Kidney glomerular epithelial cell (primary cell): ENCODE data around the gene TIPIN.

Source experiments
- DNase-seq: peaks from one replicate; lab custom pipeline; 2025; lab: John Stamatoyannopoulos, UW

The TIPIN gene

DNA sequence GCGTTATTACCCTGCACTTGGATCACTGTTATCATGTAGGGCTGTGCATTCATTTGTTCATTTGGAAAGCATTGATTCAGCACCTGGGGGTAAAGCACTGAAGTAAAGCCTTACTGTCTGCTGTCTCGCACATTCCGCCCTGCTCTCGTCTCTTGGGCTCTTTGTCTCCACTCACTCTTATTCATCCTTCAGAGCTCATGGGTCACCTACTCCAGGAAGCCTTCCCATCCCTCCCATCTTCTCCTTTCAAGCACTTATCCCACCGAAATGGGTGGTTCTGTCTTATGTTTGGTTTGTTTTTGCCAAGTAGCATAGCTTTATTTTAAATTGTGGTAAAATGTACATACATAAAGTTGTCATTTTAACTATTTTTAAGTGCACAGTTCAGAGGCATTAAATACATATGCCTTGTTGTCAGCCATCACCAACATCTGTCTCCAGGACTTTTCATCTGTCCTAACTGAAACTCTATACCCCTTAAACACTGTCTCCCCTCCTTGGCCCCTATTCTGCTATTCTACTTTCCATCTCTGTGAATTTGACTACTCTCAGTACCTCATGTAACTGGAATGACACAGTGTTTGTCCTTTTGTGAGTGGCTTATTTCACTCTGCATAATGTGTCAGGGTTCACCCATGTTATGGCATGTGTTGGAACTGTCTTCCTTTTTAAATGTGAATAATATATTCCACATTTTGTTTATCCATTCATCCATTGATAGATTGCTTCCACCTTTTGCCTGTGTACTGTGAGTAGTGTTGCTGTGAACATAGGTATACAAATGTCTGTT, 53.8 kb downstream of the TIPIN start:
- DNase-seq, result no peak

DNA sequence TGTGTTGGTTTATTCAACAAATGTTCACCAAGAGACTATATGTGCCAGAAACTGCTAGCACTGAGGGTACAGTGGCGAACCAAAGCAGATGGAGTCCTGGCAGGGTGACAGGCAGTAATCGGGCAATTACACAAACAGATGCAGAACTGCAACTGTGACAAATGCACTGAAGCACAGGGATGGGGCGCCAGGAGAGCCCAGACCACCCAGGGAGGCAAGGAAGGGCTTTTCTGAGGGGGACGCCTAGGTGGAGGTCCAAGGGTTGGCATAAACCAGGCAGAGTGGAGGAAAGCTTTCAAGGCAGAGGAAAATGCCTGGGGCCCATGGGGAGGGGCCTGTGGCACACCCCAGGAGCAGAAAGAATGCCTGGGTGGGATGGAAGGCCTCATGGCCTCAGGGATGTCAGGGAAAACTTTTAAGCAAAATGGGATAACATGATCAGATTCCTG, 57.7 kb downstream of the TIPIN start:
- DNase-seq, result no peak

DNA sequence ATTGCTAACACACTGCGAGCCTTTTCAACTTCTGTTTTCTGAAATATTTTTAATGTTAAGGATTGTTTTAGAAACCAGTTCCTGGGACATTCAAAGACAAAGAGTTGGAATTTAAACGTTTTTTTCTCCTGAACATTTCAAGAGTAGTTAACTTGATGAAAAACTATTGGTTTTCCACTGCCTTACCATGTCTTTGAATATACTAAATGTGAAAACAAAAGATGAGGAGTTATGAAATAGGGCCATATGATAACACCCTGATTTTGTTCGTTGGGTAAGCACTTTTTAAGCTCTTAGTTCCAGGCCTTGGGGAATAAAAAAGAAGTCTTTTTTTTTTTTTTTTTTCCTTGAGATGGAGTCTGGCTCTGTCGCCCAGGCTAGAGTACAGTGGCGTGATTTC, 60.3 kb downstream of the TIPIN start:
- DNase-seq, result no peak

DNA sequence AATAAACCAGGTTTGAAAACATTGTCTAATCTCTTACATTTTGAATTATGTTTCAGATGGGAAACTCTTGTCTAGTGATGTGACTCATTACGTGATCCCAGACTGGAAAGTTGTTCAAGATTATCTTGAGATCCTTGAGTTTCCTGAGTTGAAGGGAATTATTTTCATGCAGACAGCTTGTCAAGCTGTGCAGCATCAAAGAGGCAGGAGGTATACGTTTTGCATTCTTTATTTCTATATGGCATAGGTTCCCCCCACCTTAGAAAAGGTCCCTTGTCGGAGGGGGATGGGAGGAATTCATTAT, 61.6 kb downstream of the TIPIN start:
- no peak for DNase-seq

DNA sequence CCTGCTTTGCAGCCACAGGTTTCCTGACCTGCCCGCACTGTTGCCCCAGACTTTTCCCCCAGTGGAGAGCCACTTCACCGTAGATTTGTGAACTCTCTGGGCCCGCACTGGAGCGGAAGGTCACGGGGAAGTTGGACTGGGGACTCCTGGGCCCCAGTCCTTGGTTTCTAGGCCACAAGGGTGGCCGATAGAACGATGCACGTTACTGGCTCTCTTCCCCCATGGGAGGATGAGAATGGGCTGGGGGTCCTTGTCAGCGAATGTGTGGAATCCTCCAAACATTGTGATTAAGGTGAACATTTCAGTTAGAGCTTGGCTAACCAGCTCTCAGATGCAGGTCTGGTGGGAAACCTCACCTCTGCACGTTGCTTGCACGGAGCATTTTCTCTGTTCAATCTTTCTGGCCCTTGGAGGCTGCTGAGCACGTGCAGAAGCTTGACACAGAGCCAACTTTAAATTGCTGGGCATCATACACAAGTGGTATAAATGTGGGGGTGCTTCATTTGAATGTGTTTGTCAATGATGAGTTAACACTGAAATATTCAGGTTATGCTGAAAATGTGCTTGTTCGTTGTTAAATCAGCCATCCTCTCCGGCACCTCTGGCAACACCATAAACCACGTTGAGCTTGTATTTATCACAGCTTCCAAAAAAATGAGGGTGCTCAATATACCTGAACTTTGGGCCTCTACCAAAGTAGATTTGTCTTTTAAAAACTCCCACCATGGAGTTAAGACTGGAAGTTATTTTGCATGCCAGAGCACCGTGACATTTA, 62.1 kb downstream of the TIPIN start:
- DNase-seq, result peak; percentile 76

DNA sequence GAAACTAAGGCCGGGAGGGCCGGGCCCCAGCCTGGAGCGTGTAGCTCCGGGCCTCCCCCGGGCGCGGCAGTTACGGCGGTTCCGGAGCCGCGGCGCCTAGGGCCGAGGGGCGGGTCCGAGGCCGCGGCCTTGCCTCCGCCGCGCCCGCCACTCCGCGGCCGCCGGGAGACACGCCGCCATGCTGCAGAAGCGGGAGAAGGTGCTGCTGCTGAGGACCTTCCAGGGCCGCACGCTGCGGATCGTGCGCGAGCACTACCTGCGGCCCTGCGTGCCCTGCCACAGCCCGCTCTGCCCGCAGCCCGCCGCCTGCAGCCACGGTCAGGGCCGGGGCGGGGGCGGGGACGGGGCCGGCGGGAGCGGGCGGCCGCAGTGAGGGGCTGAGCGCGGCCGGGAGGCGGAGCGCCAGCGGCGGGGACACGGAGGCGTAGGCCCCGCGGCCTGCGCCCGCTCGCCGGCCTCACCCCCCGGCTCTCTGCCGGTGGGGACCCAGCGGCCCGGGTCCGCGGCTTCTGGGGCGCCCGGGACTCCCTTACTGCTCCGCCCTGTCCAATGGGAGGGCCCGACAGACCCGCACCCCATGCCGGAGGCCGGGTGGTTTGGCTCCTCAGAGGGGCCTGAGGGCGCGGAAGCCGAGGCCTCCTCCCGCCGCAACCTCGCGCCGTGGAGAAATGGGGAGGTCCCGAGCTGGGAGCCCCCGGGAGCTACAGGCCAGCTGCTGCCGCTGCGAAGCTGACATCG, 62.9 kb downstream of the TIPIN start, which contains the start of gene DIS3L:
Gene DIS3L (plus strand): TSS at position 150 of the 738 bp plus-strand sequence. CDS start 29 bp downstream, at position 179.
- peak; percentile 46 for DNase-seq

DNA sequence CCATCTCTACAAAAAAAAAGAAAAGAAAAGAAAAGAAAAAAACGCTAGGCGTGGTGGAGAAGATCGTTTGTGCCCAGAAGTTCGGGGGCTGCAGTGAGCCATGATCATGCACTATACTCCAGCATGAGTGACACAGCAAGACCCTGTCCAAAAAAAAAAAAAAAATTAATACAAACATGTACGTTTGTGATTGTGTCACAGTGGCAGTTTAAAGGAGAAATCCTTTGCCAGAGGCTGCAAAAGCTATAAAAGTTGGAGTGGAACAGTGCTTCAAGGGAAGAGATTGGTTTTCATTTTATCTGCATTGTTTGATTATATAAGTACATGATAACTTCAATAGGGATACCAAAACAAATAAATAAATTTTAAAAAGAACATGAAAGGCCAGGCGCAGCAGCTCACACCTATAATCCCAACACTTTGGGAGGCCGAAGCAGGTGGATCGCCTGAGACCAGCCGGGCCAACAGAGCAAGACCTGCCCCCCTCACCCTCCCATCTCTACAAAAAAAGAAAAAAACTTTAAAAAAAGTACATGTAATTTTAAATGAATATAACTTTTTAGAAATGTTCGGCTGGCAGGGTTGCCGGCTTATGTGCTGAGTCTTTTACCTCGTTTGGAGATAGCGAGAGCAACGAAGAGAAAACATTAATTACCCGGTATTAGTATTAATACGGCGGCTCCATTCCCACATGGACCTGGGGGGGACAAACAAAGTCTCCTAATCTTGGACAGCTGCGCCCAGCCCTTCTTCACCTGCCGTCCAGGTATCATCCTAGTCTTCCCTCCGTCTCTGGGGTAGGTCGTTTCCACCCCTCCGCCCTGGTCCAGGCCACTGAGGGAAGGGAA, 63.7 kb downstream of the TIPIN start:
- DNase-seq, result peak; percentile 46

DNA sequence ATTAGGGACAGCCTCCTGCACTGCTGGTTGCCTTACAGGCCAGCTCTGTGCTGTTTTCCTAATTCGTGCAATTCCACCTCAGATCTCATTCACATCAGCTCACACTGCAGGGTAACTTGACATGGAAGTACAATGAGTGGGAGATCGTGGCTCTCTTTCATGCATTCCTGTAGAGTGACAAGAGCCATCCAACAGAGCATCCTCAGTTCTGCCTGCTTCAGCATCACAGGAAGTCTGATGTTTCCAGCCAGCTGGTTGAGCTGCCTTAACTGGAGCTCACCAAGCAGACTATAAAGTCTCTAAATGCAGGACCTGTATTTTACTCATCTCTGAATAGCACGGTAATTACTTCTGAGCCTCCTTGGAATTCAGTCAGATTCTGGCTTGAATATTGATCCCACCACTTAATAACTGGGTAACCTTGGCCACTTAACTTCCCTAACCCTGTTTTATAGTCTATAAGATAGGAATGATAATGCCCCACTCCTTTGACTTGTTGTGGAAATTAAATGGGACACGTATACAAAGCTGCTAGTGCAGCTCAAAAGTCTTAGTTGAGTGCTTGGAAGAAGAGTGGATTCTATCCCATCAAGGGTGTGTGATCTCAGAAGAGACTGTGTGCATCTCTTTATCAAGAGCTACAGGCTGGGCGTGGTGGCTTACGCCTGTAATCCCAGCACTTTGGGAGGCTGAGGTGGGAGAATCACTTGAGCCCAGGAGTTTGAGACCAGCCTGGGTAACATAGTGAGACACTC, 64.5 kb downstream of the TIPIN start:
- no peak for DNase-seq

DNA sequence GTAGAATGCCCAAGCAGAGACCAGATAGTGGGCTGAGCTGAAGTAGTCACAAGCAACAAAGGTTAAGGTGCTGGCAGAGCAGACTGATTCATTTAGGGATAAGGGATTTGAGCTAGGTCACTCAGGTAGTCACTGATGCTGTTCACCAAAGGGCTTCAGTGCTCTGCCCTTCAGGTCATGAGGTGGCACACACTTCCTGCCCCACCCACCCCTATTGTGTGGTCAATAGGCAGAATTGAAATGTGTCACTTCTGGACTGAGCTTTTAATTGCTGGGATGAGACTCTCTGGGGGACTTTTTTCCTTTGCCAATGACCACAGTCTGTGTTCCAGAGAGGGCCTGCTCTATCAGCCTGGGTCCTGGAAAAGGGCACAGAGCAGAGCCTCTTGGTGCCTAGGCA, 66.0 kb downstream of the TIPIN start:
- DNase-seq, result no peak

DNA sequence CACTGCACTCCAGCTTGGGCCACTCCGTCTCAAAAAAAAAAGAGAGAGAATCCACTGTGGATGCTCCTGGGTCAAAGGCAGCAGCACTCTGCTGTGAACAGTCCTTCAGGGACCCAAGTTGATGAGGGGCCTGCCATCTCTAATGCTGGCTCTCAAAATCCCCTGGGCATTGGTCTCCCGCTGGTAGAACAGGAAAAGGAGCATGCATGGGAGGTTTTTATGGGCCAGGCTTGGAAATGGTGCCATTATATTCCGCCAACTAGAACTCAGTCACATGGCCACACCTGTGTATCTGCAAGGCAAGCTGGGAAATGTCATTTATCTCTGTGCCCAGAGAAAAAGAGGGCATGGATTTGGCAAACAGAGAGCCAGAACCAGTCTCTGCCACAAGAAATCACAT, 66.5 kb downstream of the TIPIN start:
- DNase-seq, result no peak

DNA sequence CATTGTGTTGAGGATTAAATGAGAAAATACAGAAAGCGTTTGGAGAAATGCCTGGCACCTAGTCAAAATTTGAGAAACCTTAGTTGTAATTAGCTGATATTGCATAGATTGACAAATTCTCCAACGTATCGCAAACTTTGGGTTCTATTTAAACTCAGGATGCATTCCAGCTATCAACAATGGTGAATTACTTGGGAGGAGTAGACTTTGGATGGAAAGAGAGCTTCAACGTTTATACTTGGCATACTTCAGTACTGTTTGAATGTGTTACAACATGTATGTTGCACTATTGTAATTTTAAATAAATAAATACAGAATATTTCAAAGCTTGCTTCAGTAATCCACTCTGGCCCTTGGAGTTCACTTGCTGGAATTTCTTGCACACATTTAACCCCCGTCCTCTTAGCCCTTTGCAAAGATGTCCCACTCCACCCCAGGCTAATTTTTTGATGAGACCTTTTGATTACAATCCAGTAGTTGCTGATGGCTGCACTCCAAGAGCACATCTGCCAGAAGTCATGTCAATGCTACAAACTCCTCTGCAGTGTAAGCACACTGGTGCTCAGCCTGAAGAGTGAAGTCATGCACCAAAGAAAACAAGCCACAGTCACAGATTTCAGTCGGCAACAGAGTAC, 67.8 kb downstream of the TIPIN start:
- DNase-seq, result no peak

DNA sequence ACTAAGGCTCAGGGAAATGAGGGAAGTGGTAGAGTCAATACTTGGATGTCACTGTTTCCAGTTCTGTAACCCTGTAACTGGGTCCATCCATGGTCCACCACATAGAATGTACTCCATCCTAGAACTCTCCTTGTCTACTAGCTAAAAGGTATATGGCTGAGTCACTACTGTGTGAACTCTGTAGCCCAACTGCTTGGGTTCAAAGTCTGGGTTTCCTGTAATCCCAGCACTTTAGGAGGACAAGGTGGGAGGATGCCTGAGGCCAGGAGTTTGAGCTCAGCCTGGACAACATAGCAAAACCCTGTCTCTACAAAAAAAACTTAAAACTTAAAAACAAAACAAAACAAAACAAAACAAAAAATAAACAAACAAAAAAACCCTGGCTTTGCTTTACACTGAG, 68.4 kb downstream of the TIPIN start:
- DNase-seq, result no peak

DNA sequence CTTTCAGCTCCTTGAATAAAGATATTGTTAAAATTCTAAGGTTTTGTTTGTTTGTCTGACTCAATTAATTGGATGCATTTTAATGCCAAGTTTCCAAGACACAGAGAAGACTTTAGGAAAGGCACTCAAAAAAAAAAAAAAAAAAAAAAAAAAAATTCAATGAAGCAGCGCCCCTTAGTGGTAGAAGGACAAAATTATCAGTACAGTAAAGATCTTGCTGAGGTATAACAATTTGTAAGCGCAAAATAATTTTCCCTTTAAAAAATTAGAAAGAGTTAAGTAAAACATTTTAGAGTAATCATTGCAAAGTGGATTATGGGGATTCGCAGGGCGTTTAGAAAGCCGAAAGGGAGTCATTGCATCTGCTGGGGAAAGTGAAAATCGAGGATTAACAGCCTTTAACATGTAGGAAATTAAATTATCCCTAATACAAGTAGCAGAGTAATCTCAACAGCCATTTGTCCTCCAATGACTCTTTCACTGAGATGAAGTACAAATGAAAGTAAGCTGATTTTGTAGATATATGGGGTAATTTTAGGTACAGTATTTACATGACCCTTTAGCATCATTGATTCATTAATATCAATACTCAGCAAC, 68.9 kb downstream of the TIPIN start:
- peak; percentile 21 for DNase-seq
